GM19099 (cell line): ENCODE data around the gene CCDC102A.

Source experiments
- POLR2A ChIP-seq: IDR thresholded peaks from 3 replicates; pipeline ENCODE4 v1.6.1; 2011; ENCODE audit warnings: low read depth; ENCODE audit not compliant: insufficient read length; ENCODE audit errors: extremely low read depth

Gene CCDC102A

GRCh38 chr16:57518520-57518919 is 17.9 kb downstream of the CCDC102A start:
- TF ChIP-seq POLR2A = no peak

DNA sequence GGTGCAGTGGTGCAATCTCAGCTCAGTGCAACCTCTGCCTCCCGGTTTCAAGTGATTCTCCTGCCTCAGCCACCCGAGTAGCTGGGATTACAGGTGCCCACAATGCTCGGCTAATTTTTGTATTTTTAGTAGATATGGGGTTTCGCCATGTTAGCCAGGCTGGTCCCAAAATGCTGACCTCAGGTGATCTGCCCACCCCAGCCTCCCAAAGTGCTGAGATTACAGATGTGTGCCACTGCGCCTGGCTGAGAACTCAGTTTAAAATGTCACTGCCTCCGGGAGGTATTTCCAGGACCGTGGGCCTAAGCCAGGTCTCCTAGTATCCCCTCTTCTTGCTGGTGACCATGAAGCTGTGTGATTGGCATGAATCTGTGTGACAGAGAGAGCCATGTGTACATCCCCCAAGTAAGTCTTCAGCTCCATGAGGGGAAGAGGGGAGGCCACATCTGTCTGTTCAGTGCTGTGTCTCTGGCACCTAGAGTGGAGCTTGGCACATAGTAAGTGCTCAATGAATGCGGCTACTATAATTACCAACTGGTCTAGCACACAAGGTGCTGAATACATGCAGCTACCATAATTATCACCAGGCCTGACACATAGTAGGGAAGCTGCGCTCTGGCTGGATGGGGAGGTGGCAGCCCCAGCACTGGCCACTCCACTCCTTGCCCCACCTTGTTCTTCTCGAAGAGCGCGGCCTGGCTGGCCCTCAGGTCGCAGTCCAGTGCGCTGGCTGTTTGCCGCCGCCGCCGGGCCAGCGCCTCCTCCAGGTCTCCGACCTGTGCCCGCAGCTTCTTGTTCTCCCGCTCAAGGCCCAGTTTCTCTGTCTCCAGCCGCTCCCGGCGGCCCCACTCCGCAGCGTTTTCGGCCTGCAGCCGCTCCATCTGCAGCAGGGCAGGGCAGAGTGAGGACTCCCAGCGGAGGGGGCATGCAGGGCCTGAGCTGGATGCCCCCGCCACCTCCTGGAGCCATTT is 18.7 kb downstream of the CCDC102A start:
- no peak for TF ChIP-seq POLR2A

- TF ChIP-seq POLR2A = no peak
Measured at GRCh38 chr16:57516773-57517172, 19.6 kb downstream of the CCDC102A start.

DNA sequence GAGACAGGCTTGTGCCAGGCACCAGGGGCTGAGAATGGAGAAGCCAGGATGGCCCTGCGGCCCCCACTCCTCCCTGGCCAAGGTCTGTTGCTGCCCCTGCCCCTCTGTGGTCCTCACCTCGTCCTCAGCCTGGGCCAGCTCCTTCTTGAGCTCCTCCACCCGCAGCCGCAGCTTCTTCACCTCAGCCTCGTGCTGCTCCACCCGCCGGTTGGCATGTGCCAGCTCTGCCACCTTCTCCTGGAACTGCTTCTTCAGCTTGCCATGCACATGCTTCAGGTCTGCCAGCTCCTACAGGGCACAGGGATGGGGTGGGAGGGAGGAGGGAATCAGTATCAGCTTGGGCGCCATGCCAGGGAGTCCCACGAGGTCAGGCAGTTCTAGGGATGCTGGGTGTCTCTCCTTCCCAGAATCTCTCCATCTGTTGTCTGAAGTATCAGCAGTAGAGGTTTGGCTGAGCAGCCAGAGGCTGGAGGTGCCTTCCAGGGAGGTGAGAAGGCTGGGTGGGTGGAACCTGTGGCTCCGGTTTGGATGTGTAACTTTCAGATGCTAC is 20.1 kb downstream of the CCDC102A start:
- TF ChIP-seq POLR2A = no peak

DNA sequence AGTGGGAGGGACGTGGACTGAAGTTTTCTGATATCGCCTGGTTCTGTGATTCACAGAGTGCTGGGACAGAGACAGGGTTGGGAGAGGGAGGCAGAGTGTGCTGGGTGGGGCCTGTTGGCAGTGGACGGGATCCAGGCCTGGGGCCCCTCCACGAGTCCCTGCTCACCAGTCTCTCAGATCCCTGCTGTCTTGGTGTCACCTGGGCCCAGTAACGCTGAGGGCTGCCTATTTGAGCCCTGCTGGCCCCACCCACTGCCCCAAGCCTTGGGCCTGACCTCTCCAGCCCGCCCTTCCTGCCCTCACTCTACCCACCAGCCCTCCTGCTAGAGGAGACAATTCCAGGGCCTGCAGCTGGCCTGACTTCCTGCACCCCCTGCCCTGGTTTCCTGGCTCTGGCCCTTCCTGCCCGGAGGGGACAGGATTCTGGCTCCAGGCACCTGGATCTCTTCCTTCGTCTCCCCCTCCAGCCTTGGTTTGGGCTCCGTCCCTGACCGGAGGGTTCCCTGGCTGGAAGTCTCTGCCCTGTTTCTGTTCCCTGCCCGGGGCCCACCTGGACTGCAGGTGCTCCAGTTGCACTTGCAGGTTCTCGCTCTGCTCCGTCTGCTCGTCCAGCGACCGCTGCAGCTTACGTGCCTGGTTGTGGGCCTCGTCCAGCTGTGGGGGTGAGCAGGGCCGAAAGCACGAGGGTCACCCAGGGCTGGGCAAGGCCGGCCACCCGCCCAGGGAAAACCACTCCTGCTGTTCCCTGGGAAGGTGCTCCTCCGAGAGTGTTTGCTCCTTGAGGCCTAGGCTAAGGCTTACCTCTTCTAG is 21.4 kb downstream of the CCDC102A start:
- TF ChIP-seq POLR2A = no peak

DNA sequence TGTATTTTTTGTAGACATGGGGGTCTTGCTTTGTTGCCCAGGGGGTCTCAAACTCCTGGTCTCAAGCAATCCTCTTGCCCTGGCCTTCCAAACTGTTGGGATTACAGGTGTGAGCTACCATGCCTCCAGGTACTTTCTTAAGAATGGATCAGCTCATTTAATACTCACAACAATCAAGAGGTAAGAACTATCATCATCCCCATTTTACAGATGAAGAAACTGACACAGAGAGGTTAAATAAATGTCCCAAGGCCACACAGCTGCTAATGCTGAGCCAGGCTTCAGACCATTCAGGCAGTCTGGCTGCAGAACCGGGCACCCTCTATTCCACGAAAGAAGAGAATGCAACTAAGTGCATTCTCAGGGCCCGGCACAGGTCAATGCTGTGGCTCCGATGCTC is 22.0 kb downstream of the CCDC102A start:
- TF ChIP-seq POLR2A = no peak

- no peak for TF ChIP-seq POLR2A
Measured at GRCh38 chr16:57513371-57514102, 22.8 kb downstream of the CCDC102A start.

GRCh38 chr16:57512296-57513001 is 23.9 kb downstream of the CCDC102A start:
- TF ChIP-seq POLR2A = no peak

GRCh38 chr16:57510016-57510871 is 26.1 kb downstream of the CCDC102A start:
- TF ChIP-seq POLR2A = no peak

- TF ChIP-seq POLR2A = no peak
Measured at GRCh38 chr16:57509231-57509923, 27.0 kb downstream of the CCDC102A start.

- TF ChIP-seq POLR2A = no peak
Measured at GRCh38 chr16:57508035-57508425, 28.3 kb downstream of the CCDC102A start.

GRCh38 chr16:57507136-57508034 is 29.0 kb downstream of the CCDC102A start:
- TF ChIP-seq POLR2A = no peak
